WTC11 (cell line): ENCODE data around the gene LTF. TPM values are rescaled to one million over a fixed set of nuclear protein-coding genes. Genes with fewer than 3 reads are reported as not detected.

Experiments used
- ATAC-seq: fragments of 200-7000 bp; cut with Tn5 transposase; 2 replicates; pipeline ENCODE4 v1.10.0; 2021; ENCODE audit warnings: mild to moderate bottlenecking, moderate library complexity
- CTCF ChIA-PET: fragments of 300-600 bp; sonication (Branson Sonifier 250); formaldehyde crosslinking; loops from one replicate; lab custom pipeline; 2021; ENCODE audit warnings: antibody characterized with exemption; lab: Charles Lee
- POLR2A ChIA-PET: fragments of 350-600 bp; sonication (Branson Sonifier 250); formaldehyde crosslinking; loops from one replicate; lab custom pipeline; 2021; ENCODE audit warnings: antibody characterized with exemption; lab: Charles Lee
- DNase-seq: peaks from one replicate; pipeline ENCODE4 v3.0.0; 2021; ENCODE audit warnings: low spot score
- H3K27ac Mint-ChIP-seq: 2 replicates; pipeline ENCODE4 v1.8.0; 2021; ENCODE audit warnings: mixed read lengths
- H3K27me3 Mint-ChIP-seq: 2 replicates; pipeline ENCODE4 v1.8.0; 2021; ENCODE audit warnings: low read depth, mild to moderate bottlenecking, moderate library complexity, mixed read lengths
- H3K36me3 Mint-ChIP-seq: 2 replicates; pipeline ENCODE4 v1.8.0; 2021; ENCODE audit warnings: mixed read lengths
- H3K4me1 Mint-ChIP-seq: 2 replicates; pipeline ENCODE4 v1.8.0; 2022; ENCODE audit warnings: mixed read lengths
- H3K4me3 Mint-ChIP-seq: 2 replicates; pipeline ENCODE4 v1.8.0; 2021; ENCODE audit warnings: mild to moderate bottlenecking, moderate library complexity, mixed read lengths
- H3K9me3 Mint-ChIP-seq: 2 replicates; pipeline ENCODE4 v1.8.0; 2021; ENCODE audit warnings: mixed read lengths
- ATF6 ChIP-seq: sonication (generic); formaldehyde crosslinking; IDR thresholded peaks from 2 replicates; pipeline ENCODE4 v1.8.1; 2023; ENCODE audit warnings: mild to moderate bottlenecking, missing genetic modification reagents
- E2F1 ChIP-seq: sonication (generic); formaldehyde crosslinking; IDR thresholded peaks from 2 replicates; pipeline ENCODE4 v1.8.0; 2022; ENCODE audit warnings: mild to moderate bottlenecking, missing genetic modification reagents
- ELF4 ChIP-seq: sonication (generic); formaldehyde crosslinking; IDR thresholded peaks from 2 replicates; pipeline ENCODE4 v1.8.1; 2022; ENCODE audit warnings: low read depth, mild to moderate bottlenecking, moderate library complexity, missing genetic modification reagents
- ETV6 ChIP-seq: sonication (generic); formaldehyde crosslinking; IDR thresholded peaks from 2 replicates; pipeline ENCODE4 v1.8.1; 2022; ENCODE audit warnings: mild to moderate bottlenecking, missing genetic modification reagents
- HMGA2 ChIP-seq: fragments of 250-450 bp; sonication (Bioruptor Pico); IDR thresholded peaks from 2 replicates; pipeline ENCODE4 v1.4.0; 2021; ENCODE audit warnings: mild to moderate bottlenecking, moderate library complexity
- JAZF1 ChIP-seq: fragments of 250-450 bp; sonication (Bioruptor Pico); IDR thresholded peaks from 2 replicates; pipeline ENCODE4 v1.9.0; 2021; ENCODE audit warnings: moderate library complexity, mild to moderate bottlenecking, inconsistent platforms
- KAT7 ChIP-seq: sonication (generic); formaldehyde crosslinking; IDR thresholded peaks from 2 replicates; pipeline ENCODE4 v1.8.1; 2023; ENCODE audit warnings: missing genetic modification reagents, mild to moderate bottlenecking, borderline replicate concordance
- MXD4 ChIP-seq: fragments of 250-450 bp; sonication (Bioruptor Pico); IDR thresholded peaks from 2 replicates; pipeline ENCODE4 v1.8.0; 2021; ENCODE audit warnings: mild to moderate bottlenecking, moderate library complexity, borderline replicate concordance
- NR2C2 ChIP-seq: sonication (generic); formaldehyde crosslinking; IDR thresholded peaks from 2 replicates; pipeline ENCODE4 v1.8.0; 2022; ENCODE audit warnings: mild to moderate bottlenecking, missing genetic modification reagents
- OVOL2 ChIP-seq: fragments of 250-450 bp; sonication (Bioruptor Pico); IDR thresholded peaks from 2 replicates; pipeline ENCODE4 v1.9.0; 2021; ENCODE audit warnings: mild to moderate bottlenecking, borderline replicate concordance
- SMAD3 ChIP-seq: sonication (generic); formaldehyde crosslinking; IDR thresholded peaks from 2 replicates; pipeline ENCODE4 v1.8.0; 2022; ENCODE audit warnings: missing genetic modification reagents, mild to moderate bottlenecking, borderline replicate concordance
- TEAD1 ChIP-seq: sonication (generic); formaldehyde crosslinking; IDR thresholded peaks from 2 replicates; pipeline ENCODE4 v1.8.0; 2022; ENCODE audit warnings: mild to moderate bottlenecking, missing genetic modification reagents
- TP53 ChIP-seq: sonication (generic); formaldehyde crosslinking; IDR thresholded peaks from 2 replicates; pipeline ENCODE4 v1.8.1; 2023; ENCODE audit warnings: mild to moderate bottlenecking, missing genetic modification reagents
- ZNF121 ChIP-seq: sonication (generic); formaldehyde crosslinking; IDR thresholded peaks from 2 replicates; pipeline ENCODE4 v1.8.0; 2023; ENCODE audit warnings: missing genetic modification reagents
- total RNA-seq: library from RNA; stranded (reverse); gene quantifications from 3 replicates; pipeline ENCODE4 v1.2.3, GENCODE V29; 2021
- TF ChIP-seq, protein P1 (sequence below): sonication (generic); formaldehyde crosslinking; IDR thresholded peaks from 2 replicates; pipeline ENCODE4 v1.8.1; 2023; ENCODE audit warnings: mild to moderate bottlenecking, moderate library complexity, missing genetic modification reagents
- TF ChIP-seq, protein P2 (sequence below): fragments of 200-600 bp; IDR thresholded peaks from 2 replicates; pipeline ENCODE4 v1.8.0; 2022; ENCODE audit warnings: antibody characterized with exemption
- TF ChIP-seq, protein P3 (sequence below): fragments of 250-450 bp; sonication (Bioruptor Pico); IDR thresholded peaks from 2 replicates; pipeline ENCODE4 v1.9.0; 2021; ENCODE audit warnings: mild to moderate bottlenecking
- TF ChIP-seq, protein P4 (sequence below): sonication (generic); formaldehyde crosslinking; IDR thresholded peaks from 2 replicates; pipeline ENCODE4 v1.8.0; 2022; ENCODE audit warnings: mild to moderate bottlenecking, missing genetic modification reagents

Gene LTF
- total RNA-seq, 1 experiment from 2014 or later = 0.22 TPM

DNA sequence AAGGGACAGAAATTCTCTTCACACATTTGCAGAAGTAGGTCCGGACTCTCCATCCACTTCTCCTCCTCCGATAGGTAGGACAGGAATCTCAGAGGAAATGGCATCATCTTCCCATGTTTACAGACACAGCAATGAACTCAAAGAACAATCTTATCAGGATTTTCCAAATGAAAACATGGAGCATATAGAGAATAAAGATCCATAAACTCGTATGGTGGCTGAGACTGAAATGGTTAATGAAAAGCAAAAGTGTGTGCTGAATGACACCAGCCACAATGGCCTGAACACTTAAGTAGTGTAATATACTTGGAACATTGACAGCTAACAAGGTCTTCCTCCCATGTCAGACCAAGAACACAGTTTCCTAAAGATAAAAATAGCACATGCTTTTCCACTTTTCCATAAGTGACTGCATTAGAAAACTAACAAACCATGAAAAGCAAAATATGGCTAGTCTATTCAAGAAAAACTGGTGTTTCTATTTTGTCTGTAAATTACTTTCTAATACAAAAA lies 51.9 kb downstream of the LTF start (continued):
- TF ChIP-seq, protein P1, sequence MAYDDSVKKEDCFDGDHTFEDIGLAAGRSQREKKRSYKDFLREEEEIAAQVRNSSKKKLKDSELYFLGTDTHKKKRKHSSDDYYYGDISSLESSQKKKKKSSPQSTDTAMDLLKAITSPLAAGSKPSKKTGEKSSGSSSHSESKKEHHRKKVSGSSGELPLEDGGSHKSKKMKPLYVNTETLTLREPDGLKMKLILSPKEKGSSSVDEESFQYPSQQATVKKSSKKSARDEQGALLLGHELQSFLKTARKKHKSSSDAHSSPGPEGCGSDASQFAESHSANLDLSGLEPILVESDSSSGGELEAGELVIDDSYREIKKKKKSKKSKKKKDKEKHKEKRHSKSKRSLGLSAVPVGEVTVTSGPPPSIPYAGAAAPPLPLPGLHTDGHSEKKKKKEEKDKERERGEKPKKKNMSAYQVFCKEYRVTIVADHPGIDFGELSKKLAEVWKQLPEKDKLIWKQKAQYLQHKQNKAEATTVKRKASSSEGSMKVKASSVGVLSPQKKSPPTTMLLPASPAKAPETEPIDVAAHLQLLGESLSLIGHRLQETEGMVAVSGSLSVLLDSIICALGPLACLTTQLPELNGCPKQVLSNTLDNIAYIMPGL (CRISPR knock-in tag) = no peak

DNA sequence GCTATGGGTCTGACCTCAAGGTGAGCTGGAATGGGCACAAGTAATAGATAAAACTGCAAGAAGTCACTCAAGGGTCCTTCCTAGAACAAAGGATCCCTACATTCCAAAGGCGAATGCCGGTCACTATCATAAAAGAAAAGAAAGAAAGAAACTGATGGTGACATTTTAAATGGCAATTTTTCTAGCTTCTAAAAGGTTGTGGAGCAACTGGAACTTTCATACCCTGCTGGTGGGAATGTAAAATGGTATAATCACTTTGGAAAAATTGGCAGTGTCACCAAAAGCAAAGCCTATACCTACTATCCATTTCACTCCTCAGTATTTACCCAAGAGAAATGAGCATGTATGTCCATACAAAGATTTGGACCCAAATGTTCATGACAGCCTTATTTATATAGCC lies 53.4 kb downstream of the LTF start:
- Mint-ChIP-seq H3K27me3 (no peaks in the 10 kb centered on the region), H3K9me3 (no peaks in the 10 kb centered on the region), H3K4me1 (no peaks in the 10 kb centered on the region; the same call in 1 of the 2 replicates), H3K27ac (no peak overlapping the region), H3K4me3 (no peak overlapping the region), H3K36me3 (no peaks in the 10 kb centered on the region)
- POLR2A ChIA-PET = no interaction called here
- CTCF ChIA-PET = interaction anchor here (0.7 to 1.5 kb wide), 8 partner anchors 12 to 203 kb away, joined by 3 to 8 read pairs (median 4); partner anchors contain the start of gene CCR1
- no peak for TF ChIP-seq TEAD1 (CRISPR knock-in tag)
- TF ChIP-seq E2F1 (CRISPR knock-in tag) = no peak
- no peak for TF ChIP-seq NR2C2 (CRISPR knock-in tag)
- TF ChIP-seq HMGA2 (CRISPR knock-in tag) = no peak
- TF ChIP-seq, protein P2, sequence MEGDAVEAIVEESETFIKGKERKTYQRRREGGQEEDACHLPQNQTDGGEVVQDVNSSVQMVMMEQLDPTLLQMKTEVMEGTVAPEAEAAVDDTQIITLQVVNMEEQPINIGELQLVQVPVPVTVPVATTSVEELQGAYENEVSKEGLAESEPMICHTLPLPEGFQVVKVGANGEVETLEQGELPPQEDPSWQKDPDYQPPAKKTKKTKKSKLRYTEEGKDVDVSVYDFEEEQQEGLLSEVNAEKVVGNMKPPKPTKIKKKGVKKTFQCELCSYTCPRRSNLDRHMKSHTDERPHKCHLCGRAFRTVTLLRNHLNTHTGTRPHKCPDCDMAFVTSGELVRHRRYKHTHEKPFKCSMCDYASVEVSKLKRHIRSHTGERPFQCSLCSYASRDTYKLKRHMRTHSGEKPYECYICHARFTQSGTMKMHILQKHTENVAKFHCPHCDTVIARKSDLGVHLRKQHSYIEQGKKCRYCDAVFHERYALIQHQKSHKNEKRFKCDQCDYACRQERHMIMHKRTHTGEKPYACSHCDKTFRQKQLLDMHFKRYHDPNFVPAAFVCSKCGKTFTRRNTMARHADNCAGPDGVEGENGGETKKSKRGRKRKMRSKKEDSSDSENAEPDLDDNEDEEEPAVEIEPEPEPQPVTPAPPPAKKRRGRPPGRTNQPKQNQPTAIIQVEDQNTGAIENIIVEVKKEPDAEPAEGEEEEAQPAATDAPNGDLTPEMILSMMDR = no peak
- TF ChIP-seq ELF4 (CRISPR knock-in tag) = no peak
- no peak for TF ChIP-seq ATF6 (CRISPR knock-in tag)
- no peak for TF ChIP-seq ETV6 (CRISPR knock-in tag)
- no peak for TF ChIP-seq MXD4 (CRISPR knock-in tag)
- TF ChIP-seq, protein P3, sequence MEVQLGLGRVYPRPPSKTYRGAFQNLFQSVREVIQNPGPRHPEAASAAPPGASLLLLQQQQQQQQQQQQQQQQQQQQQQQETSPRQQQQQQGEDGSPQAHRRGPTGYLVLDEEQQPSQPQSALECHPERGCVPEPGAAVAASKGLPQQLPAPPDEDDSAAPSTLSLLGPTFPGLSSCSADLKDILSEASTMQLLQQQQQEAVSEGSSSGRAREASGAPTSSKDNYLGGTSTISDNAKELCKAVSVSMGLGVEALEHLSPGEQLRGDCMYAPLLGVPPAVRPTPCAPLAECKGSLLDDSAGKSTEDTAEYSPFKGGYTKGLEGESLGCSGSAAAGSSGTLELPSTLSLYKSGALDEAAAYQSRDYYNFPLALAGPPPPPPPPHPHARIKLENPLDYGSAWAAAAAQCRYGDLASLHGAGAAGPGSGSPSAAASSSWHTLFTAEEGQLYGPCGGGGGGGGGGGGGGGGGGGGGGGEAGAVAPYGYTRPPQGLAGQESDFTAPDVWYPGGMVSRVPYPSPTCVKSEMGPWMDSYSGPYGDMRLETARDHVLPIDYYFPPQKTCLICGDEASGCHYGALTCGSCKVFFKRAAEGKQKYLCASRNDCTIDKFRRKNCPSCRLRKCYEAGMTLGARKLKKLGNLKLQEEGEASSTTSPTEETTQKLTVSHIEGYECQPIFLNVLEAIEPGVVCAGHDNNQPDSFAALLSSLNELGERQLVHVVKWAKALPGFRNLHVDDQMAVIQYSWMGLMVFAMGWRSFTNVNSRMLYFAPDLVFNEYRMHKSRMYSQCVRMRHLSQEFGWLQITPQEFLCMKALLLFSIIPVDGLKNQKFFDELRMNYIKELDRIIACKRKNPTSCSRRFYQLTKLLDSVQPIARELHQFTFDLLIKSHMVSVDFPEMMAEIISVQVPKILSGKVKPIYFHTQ = no peak
- no peak for TF ChIP-seq TP53
- no peak for TF ChIP-seq KAT7 (CRISPR knock-in tag)
- TF ChIP-seq SMAD3 (CRISPR knock-in tag) = no peak
- no peak for TF ChIP-seq OVOL2 (CRISPR knock-in tag)
- no peak for TF ChIP-seq JAZF1
- TF ChIP-seq, protein P4, sequence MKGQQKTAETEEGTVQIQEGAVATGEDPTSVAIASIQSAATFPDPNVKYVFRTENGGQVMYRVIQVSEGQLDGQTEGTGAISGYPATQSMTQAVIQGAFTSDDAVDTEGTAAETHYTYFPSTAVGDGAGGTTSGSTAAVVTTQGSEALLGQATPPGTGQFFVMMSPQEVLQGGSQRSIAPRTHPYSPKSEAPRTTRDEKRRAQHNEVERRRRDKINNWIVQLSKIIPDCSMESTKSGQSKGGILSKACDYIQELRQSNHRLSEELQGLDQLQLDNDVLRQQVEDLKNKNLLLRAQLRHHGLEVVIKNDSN = no peak
- no peak for TF ChIP-seq ZNF121
- DNase-seq (no peak), ATAC-seq (no peak)
